ENCODE results near the gene FRMD5. TPM values are rescaled to one million over a fixed set of nuclear protein-coding genes. Genes with fewer than 3 reads are reported as not detected.

Gene FRMD5
- total and polyA plus RNA-seq, 2 experiments from 2014 or later, result 5.9 to 10.1 TPM

GRCh38 chr15:44159492-44159891, 35.6 kb downstream of the FRMD5 start:
- H3K4me2 ChIP-seq, result no peak overlapping the region
- H3K27ac Mint-ChIP-seq, result no peak overlapping the region
- DNase-seq (ENCODE audit: low spot score), result no peak
- peaks cover 3% of the 10 kb centered on the region for H3K4me1 Mint-ChIP-seq
- H3K9me3 Mint-ChIP-seq, result no peaks in the 10 kb centered on the region; the same call in 2 of the 3 replicates
- TF ChIP-seq EZH2phosphoT487 (IDR thresholded peaks at IDR 0.05; ENCODE audit: unreplicated experiment) (no peak), ZNF114 (CRISPR knock-in tag; IDR thresholded peaks at IDR 0.05) (no peak), CREB1 (CRISPR knock-in tag; IDR thresholded peaks at IDR 0.05; ENCODE audit: low read depth) (no peak), ZNF462 (CRISPR knock-in tag; IDR thresholded peaks at IDR 0.05) (no peak), JUNB (IDR thresholded peaks at IDR 0.05; ENCODE audit: unreplicated experiment) (no peak), EZH2 (IDR thresholded peaks at IDR 0.05; ENCODE audit: low read depth, unreplicated experiment) (no peak), ETS1 (IDR thresholded peaks at IDR 0.05) (no peak), ZNF331 (CRISPR knock-in tag; IDR thresholded peaks at IDR 0.05; ENCODE audit: low read depth) (no peak), CTCF (conservative IDR thresholded peaks at IDR 0.05; ENCODE audit: low read depth in 2 of 2) (no peak), NANOG (IDR thresholded peaks at IDR 0.05; ENCODE audit: borderline replicate concordance) (no peak), STAT1 (IDR thresholded peaks at IDR 0.05; ENCODE audit: unreplicated experiment) (no peak)
- H3K9me2 ChIP-seq (ENCODE audit: insufficient read depth), result no peaks in the 10 kb centered on the region
- H3K79me2 ChIP-seq (replicated peaks; ENCODE audit: insufficient read depth), result no peaks in the 10 kb centered on the region
- no peaks in the 10 kb centered on the region; the same call in 2 of the 3 replicates for H3K36me3 Mint-ChIP-seq (ENCODE audit: low read depth)
- no peak overlapping the region for H2AFZ ChIP-seq
- ATAC-seq, result no peak
- no peak overlapping the region for H3K4me3 Mint-ChIP-seq
- no peaks in the 10 kb centered on the region for H3K27me3 Mint-ChIP-seq (ENCODE audit: insufficient read depth, low read depth, poor library complexity)
- H3K4me3 ChIP-seq, result no peak overlapping the region
- H3K36me3 ChIP-seq (ENCODE audit: insufficient read depth), result no peaks in the 10 kb centered on the region
- no peaks in the 10 kb centered on the region for H3K4me1 ChIP-seq (ENCODE audit: insufficient read depth)
- H4K20me1 ChIP-seq (replicated peaks; ENCODE audit: insufficient read depth), result peaks cover 7% of the 10 kb centered on the region; the same call in 1 of the 2 replicates
- no peaks in the 10 kb centered on the region for H3F3A ChIP-seq (replicated peaks; ENCODE audit: low read depth)
- no peaks in the 10 kb centered on the region for H3K27me3 ChIP-seq (ENCODE audit: insufficient read depth)
- H3K27ac ChIP-seq (ENCODE audit: low read depth), result no peak overlapping the region

All from GM23338 (cell line).